Neutrophil (primary cell): Measurements from ENCODE around the gene CNTNAP2.
"Not testable (repeated sequence)": the region's sequence is repeated elsewhere in the genome, so short reads cannot be mapped to it uniquely, and the experiment has no call there.

Source experiments
- H3K27ac ChIP-seq: fragments of 200-600 bp; sonication (generic); 2 replicates; pipeline ENCODE4 v1.5.1; 2016; ENCODE audit warnings: mild to moderate bottlenecking, moderate library complexity
- H3K27me3 ChIP-seq: fragments of 200-600 bp; sonication (generic); 2 replicates; pipeline ENCODE4 v1.6.0; 2016; ENCODE audit warnings: mild to moderate bottlenecking
- H3K36me3 ChIP-seq: fragments of 200-600 bp; sonication (generic); 2 replicates; pipeline ENCODE4 v1.5.1; 2017
- H3K4me1 ChIP-seq, 2 experiments: fragments of 200-600 bp in 1 of 2; sonication (generic) in 1 of 2; 1 replicate in 1 of 2; 2 replicates in 1 of 2; pipeline versions ENCODE4 v1.5.1 to v1.6.1; 2013 to 2016; ENCODE audit warnings: low read depth in 1 of 2, low read length in 1 of 2, mild to moderate bottlenecking in 1 of 2, moderate library complexity in 1 of 2; ENCODE audit not compliant: control insufficient read depth in 1 of 2, insufficient read depth in 1 of 2
- H3K4me3 ChIP-seq, 2 experiments: fragments of 200-600 bp in 1 of 2; sonication (generic) in 1 of 2; 1 replicate in 1 of 2; 2 replicates in 1 of 2; pipeline ENCODE4 v1.5.1; 2013 to 2016; ENCODE audit warnings: low read depth in 1 of 2, low read length in 1 of 2, mild to moderate bottlenecking in 1 of 2, moderate library complexity in 1 of 2
- H3K9me3 ChIP-seq: fragments of 200-600 bp; sonication (generic); 2 replicates; pipeline ENCODE4 v1.5.1; 2016
- TF ChIP-seq, protein P1 (sequence below): fragments of 200-600 bp; sonication (generic); IDR thresholded peaks from 2 replicates; pipeline ENCODE4 v1.5.1; 2016; ENCODE audit warnings: antibody characterized with exemption

Gene CNTNAP2

DNA sequence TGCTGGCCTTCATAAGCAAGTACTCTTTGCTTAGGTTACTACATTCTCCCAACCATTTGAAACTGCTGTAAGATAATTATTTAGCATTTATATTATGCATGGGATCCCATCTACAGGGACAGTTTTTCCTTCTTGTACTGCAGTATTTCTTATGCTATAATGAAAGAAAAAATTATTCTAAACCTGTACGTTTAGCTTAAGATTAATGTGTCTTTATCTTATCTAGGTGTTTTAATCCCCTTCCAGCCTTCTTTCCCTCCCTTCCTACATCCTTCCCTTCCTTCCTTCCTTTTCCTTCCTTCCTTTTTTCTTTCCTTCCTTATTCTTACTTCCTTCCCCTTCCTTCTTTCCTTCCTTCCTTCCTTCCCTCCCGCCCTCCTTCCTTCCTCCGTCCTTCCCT is 778.3 kb downstream of the CNTNAP2 start:
- Histone ChIP-seq H3K36me3 (no peaks in the 10 kb centered on the region), H3K27me3 (no peaks in the 10 kb centered on the region), H3K4me1 (no peaks in the 10 kb centered on the region), H3K27ac (no peak overlapping the region), H3K4me3 (no peak overlapping the region), H3K9me3 (peaks cover 5% of the 10 kb centered on the region)
- TF ChIP-seq, protein P1, sequence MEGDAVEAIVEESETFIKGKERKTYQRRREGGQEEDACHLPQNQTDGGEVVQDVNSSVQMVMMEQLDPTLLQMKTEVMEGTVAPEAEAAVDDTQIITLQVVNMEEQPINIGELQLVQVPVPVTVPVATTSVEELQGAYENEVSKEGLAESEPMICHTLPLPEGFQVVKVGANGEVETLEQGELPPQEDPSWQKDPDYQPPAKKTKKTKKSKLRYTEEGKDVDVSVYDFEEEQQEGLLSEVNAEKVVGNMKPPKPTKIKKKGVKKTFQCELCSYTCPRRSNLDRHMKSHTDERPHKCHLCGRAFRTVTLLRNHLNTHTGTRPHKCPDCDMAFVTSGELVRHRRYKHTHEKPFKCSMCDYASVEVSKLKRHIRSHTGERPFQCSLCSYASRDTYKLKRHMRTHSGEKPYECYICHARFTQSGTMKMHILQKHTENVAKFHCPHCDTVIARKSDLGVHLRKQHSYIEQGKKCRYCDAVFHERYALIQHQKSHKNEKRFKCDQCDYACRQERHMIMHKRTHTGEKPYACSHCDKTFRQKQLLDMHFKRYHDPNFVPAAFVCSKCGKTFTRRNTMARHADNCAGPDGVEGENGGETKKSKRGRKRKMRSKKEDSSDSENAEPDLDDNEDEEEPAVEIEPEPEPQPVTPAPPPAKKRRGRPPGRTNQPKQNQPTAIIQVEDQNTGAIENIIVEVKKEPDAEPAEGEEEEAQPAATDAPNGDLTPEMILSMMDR = no peak

DNA sequence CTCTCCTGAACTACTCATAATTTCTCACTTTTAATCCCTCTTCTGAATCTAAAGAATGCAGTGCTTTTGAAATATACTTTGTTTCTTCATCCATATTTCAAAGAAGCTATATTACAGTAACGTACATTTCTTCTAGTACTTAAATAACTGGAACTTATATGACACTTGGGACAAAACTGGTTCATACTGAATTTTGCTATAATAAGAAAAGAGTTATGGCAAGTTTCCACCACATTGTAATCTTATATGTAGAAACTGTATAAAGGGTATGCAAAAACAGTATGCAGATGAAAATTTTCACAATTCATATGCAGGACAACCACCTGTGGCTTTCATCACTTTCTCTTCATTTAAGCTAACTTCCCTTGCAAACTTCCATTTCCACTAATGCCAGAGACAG is 785.7 kb downstream of the CNTNAP2 start:
- Histone ChIP-seq H3K36me3 (no peaks in the 10 kb centered on the region), H3K27ac (no peak overlapping the region), H3K9me3 (no peaks in the 10 kb centered on the region), H3K4me1 (no peaks in the 10 kb centered on the region), H3K4me3 (no peak overlapping the region), H3K27me3 (no peaks in the 10 kb centered on the region)
- TF ChIP-seq, protein P1 = no peak

DNA sequence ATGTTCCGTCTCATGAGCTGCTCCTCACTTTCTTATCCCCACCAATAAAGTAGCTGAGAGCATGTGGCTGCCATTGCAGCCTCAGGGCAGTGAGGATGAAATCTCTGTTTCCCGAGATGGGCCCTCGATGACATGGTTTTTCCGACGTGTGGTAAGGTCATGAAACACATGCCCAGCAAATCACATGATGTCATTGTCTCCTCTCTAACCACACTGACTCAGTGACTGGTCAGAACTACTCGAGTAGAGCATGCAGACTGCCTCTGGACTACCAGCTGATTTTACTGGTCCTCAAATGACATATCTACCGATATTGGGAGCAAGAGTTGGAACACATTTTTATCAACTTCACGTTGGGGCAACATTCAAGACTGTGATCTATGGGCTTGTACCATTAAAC is 786.1 kb downstream of the CNTNAP2 start:
- Histone ChIP-seq H3K27ac (no peak overlapping the region), H3K4me1 (no peaks in the 10 kb centered on the region), H3K36me3 (no peaks in the 10 kb centered on the region), H3K27me3 (no peaks in the 10 kb centered on the region), H3K4me3 (no peak overlapping the region), H3K9me3 (no peaks in the 10 kb centered on the region)
- TF ChIP-seq, protein P1 = no peak

DNA sequence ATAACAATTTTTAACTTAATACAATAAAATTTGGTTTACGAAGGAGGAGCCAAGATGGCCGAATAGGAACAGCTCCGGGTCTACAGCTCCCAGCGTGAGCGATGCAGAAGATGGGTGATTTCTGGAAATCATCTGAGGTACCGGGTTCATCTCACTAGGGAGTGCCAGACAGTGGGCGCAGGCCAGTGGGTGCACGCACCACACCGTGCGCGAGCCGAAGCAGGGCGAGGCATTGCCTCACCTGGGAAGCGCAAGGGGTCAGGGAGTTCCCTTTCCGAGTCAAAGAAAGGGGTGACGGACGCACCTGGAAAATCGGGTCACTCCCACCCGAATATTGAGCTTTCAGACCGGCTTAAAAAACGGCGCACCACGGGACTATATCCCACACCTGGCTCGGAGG is 789.1 kb downstream of the CNTNAP2 start:
- H3K4me1 ChIP-seq, H3K4me3 ChIP-seq, H3K36me3 ChIP-seq, H3K9me3 ChIP-seq, H3K27ac ChIP-seq, H3K27me3 ChIP-seq: not testable (repeated sequence)

DNA sequence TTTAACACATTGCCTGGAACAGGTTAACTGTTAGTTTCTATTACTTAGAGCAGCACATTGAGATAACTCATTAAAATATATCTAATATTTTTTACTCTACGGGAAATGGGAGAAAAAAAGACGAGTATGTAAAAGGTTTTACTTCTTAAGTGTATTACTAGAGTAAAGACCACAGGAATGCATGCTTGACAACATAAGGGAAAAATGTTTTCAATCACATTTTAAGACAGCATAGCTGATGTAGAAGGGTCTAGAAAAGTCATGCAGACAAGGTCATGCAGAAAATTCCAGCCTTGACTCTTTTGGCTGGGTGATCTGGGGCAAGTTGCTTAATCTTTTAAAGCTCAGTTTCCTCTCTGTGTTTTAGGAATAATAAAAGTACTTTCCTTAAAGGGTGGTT is 806.2 kb downstream of the CNTNAP2 start:
- H3K27ac ChIP-seq = no peak overlapping the region
- TF ChIP-seq, protein P1 = no peak

DNA sequence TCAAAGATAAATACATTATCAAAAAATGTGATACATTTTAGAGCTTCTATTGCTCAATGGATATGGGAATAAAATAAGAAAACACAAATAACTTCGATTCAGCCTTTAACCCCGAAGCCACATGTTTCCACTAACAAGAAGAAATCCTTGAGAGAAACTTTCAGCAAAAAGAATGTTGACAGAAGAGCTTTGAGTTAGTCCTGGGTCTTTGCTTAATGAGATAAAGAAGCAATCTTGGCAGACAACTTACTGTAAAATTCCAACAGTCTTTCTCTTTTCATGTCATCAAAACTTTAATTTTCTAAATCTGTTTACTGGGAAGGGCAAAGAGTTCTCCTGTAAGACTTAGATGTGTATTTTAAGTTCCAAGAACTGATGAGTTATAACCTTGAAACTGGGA is 810.2 kb downstream of the CNTNAP2 start:
- Histone ChIP-seq H3K27ac (no peak overlapping the region), H3K4me3 (no peak overlapping the region), H3K27me3 (no peaks in the 10 kb centered on the region), H3K36me3 (no peaks in the 10 kb centered on the region), H3K9me3 (no peaks in the 10 kb centered on the region), H3K4me1 (no peaks in the 10 kb centered on the region)
- TF ChIP-seq, protein P1 = no peak

More for the DNA sequence above, 806.2 kb downstream of the CNTNAP2 start:
- Histone ChIP-seq H3K9me3 (no peaks in the 10 kb centered on the region), H3K27me3 (no peaks in the 10 kb centered on the region), H3K4me3 (no peak overlapping the region), H3K4me1 (no peaks in the 10 kb centered on the region), H3K36me3 (no peaks in the 10 kb centered on the region)
